ENCODE results near the gene CLCN2.

DNA sequence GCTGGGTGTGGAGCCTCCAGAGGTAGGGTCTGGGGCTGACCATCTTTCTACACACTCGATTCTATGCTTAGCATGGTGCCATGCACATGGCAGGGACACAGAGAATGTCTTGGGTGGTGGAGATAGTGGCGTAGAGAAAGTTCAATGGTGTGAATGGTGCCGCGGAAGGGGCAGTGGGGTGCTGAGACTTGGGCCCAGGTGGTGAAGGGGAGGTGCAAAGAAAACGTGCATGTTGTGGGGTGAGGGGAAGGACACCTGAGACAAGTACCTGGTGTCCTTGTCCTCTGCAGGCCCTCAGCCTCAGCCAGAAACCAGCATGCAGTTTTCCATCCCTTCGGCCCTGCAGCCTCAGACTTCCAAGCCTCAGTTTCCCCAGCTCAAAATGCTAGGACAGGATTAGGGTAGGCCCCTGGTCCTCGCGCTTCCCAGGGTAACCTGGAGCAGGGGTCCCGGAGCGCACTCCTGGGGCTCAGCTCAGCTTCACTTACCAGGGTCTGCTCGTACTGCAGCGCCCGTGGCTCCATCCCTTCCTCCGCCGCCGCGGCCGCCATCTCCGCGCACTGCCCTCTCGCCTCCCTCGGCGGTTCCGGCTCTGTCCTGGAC is 375 bp downstream of the CLCN2 start:
- TF ChIP-seq, protein P1, sequence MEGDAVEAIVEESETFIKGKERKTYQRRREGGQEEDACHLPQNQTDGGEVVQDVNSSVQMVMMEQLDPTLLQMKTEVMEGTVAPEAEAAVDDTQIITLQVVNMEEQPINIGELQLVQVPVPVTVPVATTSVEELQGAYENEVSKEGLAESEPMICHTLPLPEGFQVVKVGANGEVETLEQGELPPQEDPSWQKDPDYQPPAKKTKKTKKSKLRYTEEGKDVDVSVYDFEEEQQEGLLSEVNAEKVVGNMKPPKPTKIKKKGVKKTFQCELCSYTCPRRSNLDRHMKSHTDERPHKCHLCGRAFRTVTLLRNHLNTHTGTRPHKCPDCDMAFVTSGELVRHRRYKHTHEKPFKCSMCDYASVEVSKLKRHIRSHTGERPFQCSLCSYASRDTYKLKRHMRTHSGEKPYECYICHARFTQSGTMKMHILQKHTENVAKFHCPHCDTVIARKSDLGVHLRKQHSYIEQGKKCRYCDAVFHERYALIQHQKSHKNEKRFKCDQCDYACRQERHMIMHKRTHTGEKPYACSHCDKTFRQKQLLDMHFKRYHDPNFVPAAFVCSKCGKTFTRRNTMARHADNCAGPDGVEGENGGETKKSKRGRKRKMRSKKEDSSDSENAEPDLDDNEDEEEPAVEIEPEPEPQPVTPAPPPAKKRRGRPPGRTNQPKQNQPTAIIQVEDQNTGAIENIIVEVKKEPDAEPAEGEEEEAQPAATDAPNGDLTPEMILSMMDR (IDR thresholded peaks at IDR 0.05; ENCODE audit: low read length): no peak
- TF ChIP-seq EZH2phosphoT487 (IDR thresholded peaks at IDR 0.05; ENCODE audit: low read length): no peak
- no peak for TF ChIP-seq EZH2 (optimal IDR thresholded peaks at IDR 0.05; ENCODE audit: low read depth, low read length)
